NCI-H2196 treated with DMSO at 0.1 percent for 48 hours (cell line): ENCODE measurements around the gene BDH1.

Experiments used
- DNase-seq: peaks from one replicate; lab custom pipeline; 2025; ENCODE audit not compliant: unreplicated experiment; lab: John Stamatoyannopoulos, UW

The BDH1 gene

DNA sequence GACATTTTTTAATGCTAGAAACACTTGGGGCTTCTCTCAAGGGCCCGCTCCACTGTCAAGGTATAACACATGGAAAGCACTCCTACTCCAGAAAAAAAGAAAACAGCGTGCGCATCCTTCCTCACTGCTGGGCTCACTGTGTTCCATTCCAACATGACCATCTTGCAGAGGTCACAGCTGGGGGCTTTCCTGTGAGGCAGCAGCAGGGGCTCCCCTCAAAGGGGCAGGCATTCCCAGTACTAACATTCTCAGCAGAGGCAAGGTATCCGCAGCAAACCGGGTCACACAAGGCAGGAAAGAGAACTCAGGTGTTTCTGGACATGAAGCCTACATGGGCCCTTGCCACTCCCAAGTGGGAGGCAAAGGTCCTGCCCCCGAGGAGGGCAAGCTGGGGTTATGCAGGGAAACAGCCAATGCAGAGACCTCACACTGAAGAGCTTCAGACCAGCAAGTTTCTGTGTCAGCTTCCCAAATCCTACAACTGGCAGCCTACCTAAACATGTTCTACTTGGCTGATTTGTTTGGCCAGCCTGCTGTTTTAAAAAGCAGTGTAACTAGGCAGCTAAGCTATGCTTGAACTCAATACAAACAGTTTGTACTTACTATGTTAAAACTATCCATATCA lies 6.4 kb downstream of the BDH1 start:
- DNase-seq = no peak

DNA sequence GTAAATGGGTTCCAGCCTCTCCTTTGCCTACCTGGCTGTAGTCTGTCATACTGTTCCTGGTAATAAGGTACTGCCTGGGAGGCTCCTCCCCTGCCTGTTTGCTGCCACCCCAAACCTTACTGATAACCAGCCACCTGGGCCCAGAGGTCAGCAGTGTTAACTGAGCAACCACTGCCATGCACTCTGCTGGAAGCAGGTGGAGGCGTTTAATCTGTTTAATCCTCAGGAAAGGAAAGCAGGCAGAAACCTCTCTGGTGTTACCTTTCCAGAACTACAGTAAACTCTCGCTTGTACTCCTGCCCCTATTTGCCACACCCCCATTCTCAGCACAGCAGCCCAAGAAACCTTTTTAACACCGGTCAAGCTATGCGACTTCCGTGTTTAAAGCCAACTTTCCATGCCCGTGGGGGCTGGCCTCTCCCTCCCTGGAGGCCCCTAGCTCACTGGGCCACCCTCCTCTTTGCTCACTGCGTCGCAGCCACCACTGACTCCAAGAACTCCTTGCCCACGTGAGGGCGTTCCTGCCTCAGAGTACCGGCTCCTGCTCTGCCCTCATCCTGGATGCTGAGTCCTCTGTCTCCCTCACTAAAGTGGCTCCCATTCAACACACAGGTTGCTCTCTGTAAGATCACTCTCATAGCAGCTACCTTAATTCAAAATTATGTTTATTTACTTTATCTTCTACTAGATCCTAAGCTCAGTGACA lies 8.3 kb downstream of the BDH1 start:
- DNase-seq = no peak

DNA sequence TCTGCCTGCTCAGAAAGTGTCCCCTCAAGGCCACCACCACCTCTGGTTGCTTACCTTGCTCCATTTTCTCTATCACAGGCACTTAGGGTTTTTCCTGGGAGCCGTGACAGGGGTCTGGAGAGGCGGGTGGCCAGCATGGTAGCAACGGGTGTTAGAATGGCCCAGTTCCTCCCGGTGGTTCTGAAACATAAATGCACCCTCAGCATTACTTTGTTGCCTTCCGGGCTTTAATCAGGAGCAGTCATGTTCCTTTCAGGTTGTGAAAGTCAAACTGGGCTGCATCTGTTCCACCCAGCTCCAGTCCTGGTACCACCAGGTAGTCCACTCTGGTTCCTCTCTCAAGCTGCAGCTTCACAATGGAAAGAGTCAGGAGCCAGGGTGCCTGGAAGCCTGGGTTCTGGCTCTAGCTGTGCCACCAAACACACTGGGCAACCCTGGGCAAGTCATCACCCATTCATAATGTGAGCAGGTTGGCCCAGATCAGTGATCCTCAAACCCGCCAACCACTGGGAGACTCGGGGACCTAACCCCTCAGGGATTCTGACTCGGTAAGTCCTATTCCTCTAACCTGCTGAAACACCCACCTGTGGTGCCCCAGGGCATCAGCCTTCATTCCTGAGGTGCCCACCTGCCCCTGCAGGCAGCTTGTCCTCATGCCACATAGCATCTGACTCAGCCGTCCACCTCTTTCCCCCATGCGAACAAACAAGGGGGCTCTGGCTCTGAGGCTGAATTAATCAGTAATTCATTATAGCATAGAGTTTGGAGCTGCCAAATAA lies 9.3 kb downstream of the BDH1 start:
- DNase-seq = no peak

DNA sequence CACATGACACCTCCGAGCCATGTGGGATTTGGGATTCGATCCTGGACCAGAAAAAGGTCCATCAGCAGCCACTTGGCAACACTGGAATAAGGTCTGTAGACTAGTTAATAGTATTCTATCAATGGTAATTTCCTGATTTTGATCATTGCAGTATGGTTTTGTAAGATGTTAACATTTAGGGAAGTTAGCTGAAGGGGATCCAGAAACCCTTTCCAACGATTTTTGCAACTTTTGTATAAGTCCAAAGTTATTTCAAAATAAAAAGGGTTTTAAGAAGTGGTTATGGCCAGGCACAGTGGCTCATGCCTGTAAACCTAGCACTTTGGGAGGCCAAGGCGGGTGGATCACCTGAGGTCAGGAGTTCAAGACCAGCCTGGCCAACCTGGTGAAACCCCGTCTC lies 10.2 kb downstream of the BDH1 start:
- DNase-seq = no peak

DNA sequence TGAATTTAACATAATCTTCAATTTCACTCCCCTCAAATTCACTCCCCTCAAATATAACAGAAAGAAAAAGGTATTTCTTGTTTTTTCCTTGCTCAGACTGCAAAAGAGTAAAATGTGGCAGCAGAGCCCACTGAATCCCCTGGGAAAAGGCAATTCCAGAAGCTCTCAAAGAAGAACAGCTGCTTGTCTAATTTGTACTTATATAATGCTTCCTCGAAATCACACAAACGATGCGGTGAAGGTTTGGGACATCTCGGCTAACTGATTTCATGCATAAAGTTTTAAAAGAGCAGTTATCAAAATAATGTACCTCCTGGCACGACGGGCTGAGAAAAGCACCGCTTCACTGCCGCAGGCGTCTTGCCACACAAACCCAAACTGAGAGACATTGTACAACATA lies 10.7 kb downstream of the BDH1 start:
- DNase-seq = no peak

DNA sequence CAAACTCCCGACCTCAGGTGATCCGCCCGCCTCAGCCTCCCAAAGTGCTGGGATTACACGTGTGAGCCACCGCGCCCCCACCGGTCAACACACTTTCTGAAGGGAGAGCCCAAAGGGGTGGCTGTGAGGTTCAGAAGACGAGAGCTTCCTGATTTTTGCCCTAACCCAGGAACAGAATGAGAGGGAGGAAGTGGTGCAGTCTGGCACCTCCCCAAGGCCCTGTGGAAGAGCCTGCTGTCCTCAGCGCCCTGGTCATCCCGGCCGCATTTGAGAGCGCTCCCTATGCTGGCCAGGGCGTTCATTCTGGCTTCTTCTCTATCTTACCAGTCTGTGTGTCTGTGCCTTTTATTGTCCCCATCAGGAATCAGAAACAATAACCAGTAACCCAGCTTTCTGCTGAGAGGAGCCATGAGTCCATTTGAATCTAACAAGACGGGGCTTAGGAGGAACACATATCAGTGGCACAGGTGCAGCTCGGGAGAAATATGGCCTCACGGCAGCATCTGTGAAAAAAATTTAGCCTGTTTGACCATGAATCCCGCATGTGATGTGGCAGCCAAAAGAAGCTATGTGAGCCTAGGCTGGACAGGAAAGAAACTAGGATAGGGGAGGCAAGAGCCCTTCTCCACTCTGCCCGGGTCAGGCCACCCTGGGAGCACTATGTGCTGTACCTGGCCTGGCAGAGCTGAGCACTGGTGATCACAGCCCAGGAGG lies 12.9 kb downstream of the BDH1 start:
- no peak for DNase-seq

DNA sequence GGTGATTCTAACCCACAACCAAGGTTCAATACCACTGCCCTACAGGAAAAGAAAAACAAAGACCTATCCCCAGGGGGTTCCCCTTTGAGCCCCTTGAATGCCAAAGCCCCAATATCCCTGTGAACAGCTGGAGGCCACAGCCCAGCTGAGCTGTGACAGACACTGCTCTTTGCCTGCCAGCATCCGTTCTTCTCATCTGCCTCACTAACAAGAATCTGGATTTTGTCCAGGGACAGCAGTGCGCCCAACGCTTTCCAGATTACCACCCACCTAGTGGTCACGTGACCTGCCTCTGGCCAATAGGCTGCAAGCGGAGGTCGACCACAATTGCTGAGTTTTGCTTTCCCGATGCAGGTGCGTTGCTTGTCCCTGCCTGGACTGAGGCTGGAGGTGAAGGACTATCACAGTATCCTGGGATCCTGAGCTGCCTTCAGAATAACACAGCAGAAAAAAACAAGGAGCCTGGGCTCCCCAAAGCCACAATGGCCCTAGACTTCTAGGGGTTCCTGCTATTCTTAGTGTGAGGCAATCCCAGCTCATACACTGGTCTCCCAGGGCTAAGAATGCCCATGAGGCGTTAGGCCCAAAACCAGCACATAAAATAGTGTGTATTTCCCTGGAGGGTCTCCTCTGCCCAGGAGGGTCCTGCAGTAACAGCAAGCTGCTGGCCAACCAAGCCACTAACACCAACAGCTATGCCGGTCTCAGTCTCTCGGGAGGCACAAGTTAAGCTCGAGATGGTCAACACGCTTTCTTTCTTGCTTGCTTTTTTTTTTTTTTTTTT lies 13.8 kb downstream of the BDH1 start:
- peak; percentile 82 for DNase-seq

DNA sequence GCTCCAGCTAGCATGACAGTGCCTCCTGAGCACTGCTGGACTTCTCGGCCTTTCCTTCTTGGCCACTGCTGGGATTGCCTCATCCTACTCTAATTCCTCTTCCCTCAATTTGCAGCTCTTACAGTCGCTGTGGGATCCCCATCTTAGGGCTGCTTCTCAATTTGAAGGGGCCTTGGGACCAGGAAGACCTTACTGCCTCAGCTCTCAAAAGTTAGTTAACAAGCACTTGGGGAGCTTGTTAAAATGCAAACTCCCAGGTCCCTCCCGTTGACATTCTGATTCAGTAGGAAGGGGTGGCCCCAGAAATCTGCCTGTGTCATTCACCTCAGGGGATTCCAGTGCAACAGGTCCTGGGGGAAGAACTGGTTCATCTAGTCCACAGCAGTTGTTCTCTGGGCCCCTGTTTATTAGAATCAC lies 14.8 kb downstream of the BDH1 start:
- DNase-seq = no peak

DNA sequence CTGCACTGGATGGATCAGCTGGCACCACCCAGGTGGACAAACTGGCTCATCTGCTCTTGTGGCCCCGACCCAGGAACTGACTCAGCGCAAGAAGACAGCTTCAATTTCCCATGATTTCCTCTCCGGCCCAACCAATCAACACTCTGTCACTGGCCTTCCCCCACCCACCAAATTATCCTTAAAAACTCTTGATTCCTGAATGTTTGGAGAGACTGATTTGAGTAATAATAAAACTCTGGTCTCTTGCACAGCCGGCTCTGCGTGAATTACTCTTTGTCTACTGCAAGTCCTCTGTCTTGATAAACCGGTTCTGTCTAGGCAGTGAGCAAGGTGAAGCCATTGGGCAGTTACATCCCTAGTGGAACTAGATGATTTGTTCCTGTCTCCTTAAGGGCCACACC lies 16.1 kb downstream of the BDH1 start:
- DNase-seq = no peak

DNA sequence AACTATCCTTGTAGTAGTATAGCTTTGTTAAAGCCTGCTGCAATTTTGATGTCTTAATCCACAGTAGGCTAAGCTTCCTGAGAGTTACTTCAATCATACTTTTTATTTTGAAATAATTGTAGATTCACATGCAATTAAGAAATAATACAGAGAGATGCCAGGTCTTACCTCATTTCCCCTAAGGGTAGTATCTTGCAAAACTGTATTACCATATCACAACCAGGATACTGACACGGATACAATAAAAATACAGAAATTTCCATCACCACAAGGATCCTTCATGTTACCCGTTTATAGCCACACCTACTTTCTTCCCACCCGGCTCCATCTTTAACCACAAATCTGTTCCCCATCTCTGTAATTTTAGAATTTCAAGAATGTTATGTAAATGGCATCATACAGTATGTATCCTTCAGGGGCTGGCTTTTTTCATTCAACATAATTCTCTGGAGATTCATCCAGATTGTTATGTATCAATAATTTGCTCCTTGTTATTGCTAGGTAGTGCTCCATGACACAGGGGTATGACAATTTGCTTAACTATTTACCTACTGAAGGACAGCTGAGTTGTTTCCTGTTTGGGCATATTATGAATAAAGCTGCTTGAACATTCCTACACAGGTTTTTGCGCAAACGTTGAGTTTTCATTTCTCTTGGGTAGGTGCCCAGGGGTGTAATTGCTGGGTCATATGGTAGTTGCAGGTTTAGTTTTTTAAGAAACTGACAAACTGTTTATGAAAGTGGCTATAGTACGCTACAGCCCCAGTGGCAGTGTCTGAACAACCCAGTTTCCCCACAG lies 21.6 kb downstream of the BDH1 start:
- DNase-seq = no peak

DNA sequence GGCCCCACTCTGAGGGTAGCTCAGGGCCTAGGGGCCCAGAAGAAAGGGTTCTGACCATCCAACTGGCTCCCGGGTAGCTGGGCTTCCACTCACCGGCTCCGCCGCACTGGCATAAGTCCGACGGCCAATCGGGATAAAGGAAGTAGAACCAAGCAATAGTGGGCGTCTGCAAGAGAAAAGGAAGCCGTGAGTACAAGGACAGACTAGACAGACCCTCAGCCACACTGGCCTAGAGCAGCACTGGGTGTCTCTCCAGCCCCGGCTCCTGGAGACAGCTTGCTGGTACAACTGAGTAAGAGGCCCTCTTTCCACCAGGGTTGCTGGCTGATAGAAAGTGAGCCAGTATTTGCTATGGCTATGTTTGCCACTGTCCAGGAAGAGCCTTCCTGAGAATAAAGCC lies 22.4 kb downstream of the BDH1 start:
- no peak for DNase-seq

DNA sequence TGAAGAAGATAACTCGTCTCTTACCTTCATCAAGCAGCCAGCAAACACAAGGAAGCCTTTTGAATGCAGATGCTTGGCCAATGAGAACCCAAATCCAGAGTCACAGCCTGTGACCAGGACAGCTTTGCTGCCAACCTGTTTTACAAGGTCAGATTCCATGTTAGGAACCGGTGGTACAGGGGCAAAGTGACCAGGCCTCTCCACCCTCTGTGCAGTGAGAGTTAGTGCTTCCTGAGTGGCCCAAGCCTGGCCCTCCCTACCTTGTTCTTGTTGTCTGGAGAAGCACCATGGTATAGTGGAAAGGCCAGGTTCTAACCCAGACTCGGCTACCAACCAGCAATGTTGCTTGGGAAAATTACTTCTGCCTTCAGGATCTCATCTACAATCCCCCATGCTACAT lies 23.4 kb downstream of the BDH1 start:
- no peak for DNase-seq

DNA sequence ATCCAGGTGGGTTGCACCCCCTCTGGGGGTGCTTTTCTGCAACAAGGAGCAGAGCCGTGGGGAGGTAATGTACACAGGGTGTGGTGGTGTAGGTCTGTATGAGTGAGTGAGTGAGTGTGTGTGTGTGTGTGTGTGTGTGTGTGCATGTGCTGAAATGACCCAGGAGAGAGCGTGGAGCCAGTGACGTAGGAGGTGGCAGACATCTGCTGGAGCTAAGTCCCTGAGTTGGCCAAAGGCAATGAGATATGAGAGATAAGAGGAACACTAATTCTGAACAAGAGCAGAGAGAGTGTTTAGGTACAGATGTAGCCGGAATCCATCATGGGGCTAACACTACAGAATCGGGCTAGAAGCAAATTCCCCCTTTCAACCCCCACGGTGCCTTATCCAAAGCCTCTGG lies 27.6 kb downstream of the BDH1 start:
- no peak for DNase-seq

DNA sequence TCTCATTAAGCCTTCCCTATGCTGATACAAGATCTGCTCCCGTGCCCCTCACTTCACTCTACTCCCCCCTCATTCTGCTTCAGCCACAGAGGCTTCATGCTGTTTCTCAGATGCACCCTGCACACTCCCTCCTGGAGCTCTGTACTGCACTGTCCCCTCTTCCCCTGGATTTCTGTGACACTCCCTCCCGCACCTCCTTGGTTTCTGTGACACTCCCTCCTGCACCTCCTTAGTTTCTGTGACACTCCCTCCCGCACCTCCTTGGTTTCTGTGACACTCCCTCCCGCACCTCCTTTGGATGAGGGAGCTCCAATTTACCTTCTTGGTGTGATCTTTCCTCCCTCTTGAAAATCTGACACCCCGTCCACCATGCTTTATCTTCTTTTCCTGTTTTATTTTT lies 28.2 kb downstream of the BDH1 start:
- DNase-seq = no peak

DNA sequence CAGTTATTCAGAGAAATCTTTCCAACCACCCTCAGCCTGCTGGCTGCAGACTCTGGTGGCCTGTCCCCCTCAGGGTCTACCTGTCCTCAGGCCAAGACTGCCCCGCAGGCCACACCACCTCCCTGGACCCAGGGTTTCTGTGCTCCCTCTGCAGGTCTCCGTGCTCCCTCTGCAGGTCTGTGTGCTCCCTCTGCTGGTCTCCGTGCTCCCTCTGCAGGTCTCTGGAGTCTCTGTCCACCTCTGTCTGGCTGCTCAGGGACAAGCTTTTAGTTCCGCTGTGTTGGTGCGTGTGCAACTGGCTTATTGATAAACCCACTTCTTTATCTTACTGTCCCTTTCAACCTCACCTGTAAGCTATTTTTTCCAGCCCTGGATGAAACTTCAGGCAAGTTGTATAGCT lies 30.1 kb downstream of the BDH1 start:
- no peak for DNase-seq

DNA sequence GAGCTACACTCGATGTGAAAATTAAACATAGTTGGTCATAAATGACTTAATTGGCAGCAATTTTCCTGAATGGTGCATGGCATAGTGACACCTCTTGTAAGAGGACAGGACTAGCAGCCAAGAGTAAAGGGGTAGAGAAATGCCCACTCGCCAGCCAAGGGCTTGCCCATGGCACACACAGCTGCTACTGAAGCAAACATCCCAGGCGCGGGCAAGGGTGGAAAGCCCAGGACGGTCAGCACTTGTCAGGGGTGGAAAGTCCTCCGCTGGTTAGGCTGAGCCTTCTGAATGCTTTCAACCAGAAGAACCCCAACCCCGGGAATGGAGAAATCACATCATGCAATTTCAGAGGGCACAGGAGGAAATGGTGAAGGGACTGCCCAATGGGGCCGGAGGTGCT lies 31.6 kb downstream of the BDH1 start:
- no peak for DNase-seq

DNA sequence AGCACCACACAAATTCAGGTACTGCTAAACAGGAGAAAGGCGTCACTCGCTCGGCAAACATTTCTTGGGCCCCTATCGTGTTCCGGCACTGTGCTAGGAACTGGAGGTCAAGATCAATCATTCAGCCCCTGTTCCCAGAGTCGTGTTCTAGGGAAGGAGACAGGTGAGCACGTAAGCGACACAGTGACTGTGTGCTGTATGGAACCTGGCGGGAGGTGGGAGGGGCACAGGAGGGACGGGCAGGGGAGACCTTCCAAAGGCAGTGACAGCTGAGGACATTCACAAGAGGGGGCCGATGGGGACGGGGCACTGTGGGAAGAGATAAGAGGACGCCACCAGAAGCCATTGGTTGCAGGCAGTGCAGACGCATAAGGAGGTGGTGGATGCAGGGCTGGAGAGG lies 32.2 kb downstream of the BDH1 start:
- no peak for DNase-seq

DNA sequence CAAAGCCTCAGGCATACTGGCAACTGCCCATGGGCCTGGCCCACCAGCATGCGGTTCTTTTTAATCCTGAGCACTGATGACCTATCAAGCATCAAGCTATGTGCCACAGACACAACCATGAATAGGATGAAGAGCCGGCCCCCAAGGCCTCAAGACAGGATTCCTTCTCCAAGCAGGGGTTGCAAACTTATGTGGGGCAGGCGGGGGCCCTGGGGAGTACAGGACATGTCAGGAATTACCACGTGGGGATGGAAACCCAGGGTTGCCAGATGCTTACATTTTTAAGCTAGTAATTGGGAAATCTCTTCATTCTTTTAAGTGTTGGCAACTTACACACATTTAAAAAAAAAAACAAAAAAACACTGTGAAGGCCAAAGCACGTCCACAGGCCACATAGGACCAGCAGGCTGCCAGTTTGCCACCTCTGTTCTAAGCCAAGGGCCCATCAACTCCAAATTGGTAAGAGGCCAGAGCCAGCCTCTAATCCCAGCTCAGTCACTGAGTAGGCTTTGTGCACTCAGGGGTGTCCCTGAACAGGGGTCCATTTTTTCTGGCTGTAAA lies 32.8 kb downstream of the BDH1 start:
- no peak for DNase-seq

DNA sequence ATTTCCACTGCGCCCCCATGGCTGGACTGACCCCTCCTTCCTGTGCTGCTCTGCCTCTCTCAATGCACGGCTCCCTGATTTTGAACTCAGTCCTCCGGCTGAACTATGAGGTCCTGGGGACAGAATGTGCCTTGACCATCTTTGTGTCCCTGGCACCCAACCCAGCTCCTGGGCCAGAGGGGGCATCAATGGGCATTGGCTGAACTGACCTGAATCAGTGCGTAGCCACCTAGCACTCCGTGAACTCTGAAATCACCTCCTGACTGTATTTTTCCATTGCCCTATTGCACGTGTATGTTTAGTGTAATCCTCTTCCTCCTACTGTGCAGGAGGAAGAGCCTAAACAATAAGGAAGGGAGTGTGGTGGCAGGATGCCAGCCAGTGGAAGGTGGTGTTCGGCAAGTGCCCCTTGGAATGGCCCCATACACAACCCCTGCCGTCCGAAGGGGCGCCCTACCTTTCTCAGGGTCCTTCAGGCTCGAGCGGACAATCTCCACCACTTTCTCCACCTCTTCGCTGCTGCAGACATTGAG lies 33.5 kb downstream of the BDH1 start:
- DNase-seq = no peak
